HL-60 (cell line): ENCODE results near the gene CNTNAP2.
A peak's percentile ranks its signal among the peaks of the same experiment; 100 is the strongest.

Source experiments
- DNase-seq, 2 experiments: peaks; one replicate each; pipeline ENCODE4 v3.0.0-alpha.2; 2010 to 2020; ENCODE audit warnings: low read depth in 1 of 2, low spot score in 1 of 2
- H3K27ac ChIP-seq: fragments of 250-450 bp; sonication (Bioruptor Pico); replicated peaks from 2 replicates; pipeline ENCODE4 v1.5.1; 2020; ENCODE audit warnings: mild to moderate bottlenecking, moderate library complexity
- H3K27me3 ChIP-seq: fragments of 250-450 bp; sonication (Bioruptor Pico); 2 replicates; pipeline ENCODE4 v1.5.1; 2021; ENCODE audit warnings: mild to moderate bottlenecking, moderate library complexity; ENCODE audit not compliant: insufficient read depth, poor library complexity, severe bottlenecking
- H3K4me3 ChIP-seq: replicated peaks from 2 replicates; pipeline ENCODE4 v1.5.1; 2011; ENCODE audit warnings: mild to moderate bottlenecking, control low read depth, low read length; ENCODE audit not compliant: insufficient read depth
- CTCF ChIP-seq: IDR thresholded peaks from one replicate; pipeline ENCODE4 v1.5.1; 2011; ENCODE audit warnings: low read length, control low read depth, inconsistent platforms; ENCODE audit not compliant: insufficient read depth
- GABPA ChIP-seq: IDR thresholded peaks from 2 replicates; pipeline ENCODE4 v1.6.1; 2012; ENCODE audit warnings: low read depth
- POLR2AphosphoS5 ChIP-seq: IDR thresholded peaks from 2 replicates; pipeline ENCODE4 v1.6.1; 2012; ENCODE audit warnings: low read depth
- REST ChIP-seq: IDR thresholded peaks from 2 replicates; pipeline ENCODE4 v1.6.1; 2012; ENCODE audit warnings: low read depth; ENCODE audit not compliant: insufficient replicate concordance
- SPI1 ChIP-seq: IDR thresholded peaks from 2 replicates; pipeline ENCODE4 v1.6.1; 2012; ENCODE audit warnings: low read depth, mild to moderate bottlenecking, borderline replicate concordance

CNTNAP2 gene

GRCh38 chr7:147305827-147306226 lies 1189.2 kb downstream of the CNTNAP2 start:
- no peaks in the 10 kb centered on the region for H3K27me3 ChIP-seq
- H3K27ac ChIP-seq = no peak overlapping the region
- H3K4me3 ChIP-seq = no peak overlapping the region
- no peak for TF ChIP-seq CTCF
- no peak for TF ChIP-seq SPI1
- no peak for TF ChIP-seq REST
- no peak for TF ChIP-seq POLR2AphosphoS5
- no peak for TF ChIP-seq GABPA
- no peak for DNase-seq

- no peak overlapping the region for H3K27ac ChIP-seq
- no peak for DNase-seq
- no peaks in the 10 kb centered on the region for H3K27me3 ChIP-seq
- no peak overlapping the region for H3K4me3 ChIP-seq
- TF ChIP-seq POLR2AphosphoS5 = no peak
- TF ChIP-seq GABPA = no peak
- peak; percentile 84 for TF ChIP-seq REST
- TF ChIP-seq CTCF = no peak
Measured at GRCh38 chr7:147308539-147308938, 1191.9 kb downstream of the CNTNAP2 start.

- TF ChIP-seq REST (no peak), SPI1 (no peak), POLR2AphosphoS5 (no peak), CTCF (no peak), GABPA (no peak)
- DNase-seq = no peak
- Histone ChIP-seq H3K27ac (no peak overlapping the region), H3K4me3 (no peak overlapping the region), H3K27me3 (no peaks in the 10 kb centered on the region)
Measured at GRCh38 chr7:147311336-147311735, 1194.7 kb downstream of the CNTNAP2 start.
